ENCODE measurements around the gene NONO.

NONO gene

DNA sequence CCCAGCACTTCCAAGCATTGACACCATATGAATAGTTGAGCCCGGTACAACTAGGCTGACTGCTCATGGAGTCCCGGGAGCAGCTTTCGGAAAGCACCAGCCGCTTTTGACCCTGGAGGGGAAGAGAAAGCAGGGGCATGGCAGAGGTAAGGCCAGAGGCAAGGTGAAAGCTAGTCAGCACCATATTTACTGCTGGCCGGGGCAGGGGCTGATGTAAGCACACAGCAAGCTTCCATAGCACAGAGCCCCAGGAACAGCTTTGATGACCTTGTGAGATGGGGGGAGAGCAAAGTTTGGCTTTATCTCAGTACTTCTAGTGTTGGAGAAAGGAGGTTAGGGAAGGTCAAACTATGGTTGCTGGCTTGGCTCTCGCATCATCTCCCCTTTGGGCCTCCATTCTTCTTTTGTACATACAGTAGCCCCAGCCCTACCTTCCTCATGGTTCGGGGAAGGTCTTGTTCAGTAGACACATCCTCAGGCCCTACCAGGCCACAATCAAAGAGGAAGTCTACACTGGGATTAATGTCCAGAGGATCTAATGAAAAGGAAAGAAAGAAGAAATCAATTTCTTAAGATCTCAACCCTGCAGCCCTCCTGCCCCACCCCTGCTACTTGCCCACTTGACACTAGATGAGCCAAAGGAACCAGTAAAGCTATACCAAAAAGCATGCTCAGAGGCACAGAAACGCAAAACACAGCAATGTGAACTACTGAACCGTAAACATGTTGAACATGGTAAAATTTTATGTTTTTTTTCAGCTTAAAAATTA is 38.9 kb upstream of the NONO start:
- peaks cover 29% of the 10 kb centered on the region for H3K36me3 ChIP-seq
- no peak overlapping the region for H3K27ac ChIP-seq
- H3K27me3 ChIP-seq (ENCODE audit: insufficient read depth, low read depth, severe bottlenecking) = peaks cover 4% of the 10 kb centered on the region
- TF ChIP-seq, protein P1, sequence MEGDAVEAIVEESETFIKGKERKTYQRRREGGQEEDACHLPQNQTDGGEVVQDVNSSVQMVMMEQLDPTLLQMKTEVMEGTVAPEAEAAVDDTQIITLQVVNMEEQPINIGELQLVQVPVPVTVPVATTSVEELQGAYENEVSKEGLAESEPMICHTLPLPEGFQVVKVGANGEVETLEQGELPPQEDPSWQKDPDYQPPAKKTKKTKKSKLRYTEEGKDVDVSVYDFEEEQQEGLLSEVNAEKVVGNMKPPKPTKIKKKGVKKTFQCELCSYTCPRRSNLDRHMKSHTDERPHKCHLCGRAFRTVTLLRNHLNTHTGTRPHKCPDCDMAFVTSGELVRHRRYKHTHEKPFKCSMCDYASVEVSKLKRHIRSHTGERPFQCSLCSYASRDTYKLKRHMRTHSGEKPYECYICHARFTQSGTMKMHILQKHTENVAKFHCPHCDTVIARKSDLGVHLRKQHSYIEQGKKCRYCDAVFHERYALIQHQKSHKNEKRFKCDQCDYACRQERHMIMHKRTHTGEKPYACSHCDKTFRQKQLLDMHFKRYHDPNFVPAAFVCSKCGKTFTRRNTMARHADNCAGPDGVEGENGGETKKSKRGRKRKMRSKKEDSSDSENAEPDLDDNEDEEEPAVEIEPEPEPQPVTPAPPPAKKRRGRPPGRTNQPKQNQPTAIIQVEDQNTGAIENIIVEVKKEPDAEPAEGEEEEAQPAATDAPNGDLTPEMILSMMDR (IDR thresholded peaks at IDR 0.05; ENCODE audit: low read depth, low read length) = no peak
- H3K4me3 ChIP-seq (ENCODE audit: low read depth, low read length) = no peak overlapping the region
- no peak for DNase-seq
- H3K9me3 ChIP-seq (ENCODE audit: severe bottlenecking) = no peaks in the 10 kb centered on the region

DNA sequence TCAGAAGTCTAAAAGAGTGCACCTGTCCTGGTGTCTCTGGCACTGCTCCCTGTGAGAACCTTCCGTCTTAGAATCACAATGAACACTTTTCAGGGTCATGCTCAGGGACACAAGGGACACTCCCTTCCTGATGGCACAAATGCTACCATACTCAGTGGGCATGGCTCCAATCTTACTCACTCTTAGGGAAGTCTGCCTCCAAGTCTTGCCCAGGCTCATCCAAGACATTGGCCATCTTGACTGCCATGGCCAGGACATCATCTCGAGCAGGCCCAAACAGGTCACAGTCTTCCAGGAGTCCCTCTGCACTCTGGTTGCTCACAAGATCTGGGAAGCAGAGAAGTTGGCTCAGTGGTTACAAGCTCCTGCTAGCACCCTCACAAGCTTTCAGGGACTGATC is 38.3 kb upstream of the NONO start:
- H3K9me3 ChIP-seq (ENCODE audit: severe bottlenecking) = no peaks in the 10 kb centered on the region

DNA sequence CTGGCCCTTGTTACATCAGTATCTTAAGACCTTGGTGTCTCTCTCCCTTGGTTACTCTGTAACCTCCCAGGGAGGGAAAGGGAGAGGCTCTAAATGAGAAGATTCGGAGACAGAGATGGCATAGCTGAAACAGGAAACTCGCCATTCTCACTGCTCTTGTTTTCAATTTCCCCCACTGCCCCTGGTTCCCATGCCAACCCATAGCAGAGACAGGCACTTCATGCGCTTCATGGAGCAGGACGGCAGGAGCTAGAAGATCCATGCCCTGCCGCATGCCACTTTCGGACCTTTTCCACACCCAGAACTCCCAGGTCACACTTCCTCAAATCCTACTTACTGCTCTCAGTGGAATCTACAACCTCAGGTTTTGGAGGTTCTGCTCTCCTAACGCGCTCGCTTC is 32.6 kb upstream of the NONO start:
- Histone ChIP-seq H3K9me3 (ENCODE audit: severe bottlenecking) (no peaks in the 10 kb centered on the region), H3K27me3 (ENCODE audit: insufficient read depth, low read depth, severe bottlenecking) (peaks cover 7% of the 10 kb centered on the region), H3K27ac (no peak overlapping the region), H3K4me3 (ENCODE audit: low read depth, low read length) (no peak overlapping the region), H3K36me3 (peaks cover 14% of the 10 kb centered on the region)
- DNase-seq = no peak
- TF ChIP-seq, protein P1 (IDR thresholded peaks at IDR 0.05; ENCODE audit: low read depth, low read length) = no peak

More for the DNA sequence above, 38.3 kb upstream of the NONO start:
- TF ChIP-seq, protein P1 (IDR thresholded peaks at IDR 0.05; ENCODE audit: low read depth, low read length) = no peak
- H3K36me3 ChIP-seq = peaks cover 31% of the 10 kb centered on the region
- DNase-seq = no peak
- no peak overlapping the region for H3K27ac ChIP-seq
- H3K4me3 ChIP-seq (ENCODE audit: low read depth, low read length) = no peak overlapping the region
- peaks cover 4% of the 10 kb centered on the region for H3K27me3 ChIP-seq (ENCODE audit: insufficient read depth, low read depth, severe bottlenecking)

DNA sequence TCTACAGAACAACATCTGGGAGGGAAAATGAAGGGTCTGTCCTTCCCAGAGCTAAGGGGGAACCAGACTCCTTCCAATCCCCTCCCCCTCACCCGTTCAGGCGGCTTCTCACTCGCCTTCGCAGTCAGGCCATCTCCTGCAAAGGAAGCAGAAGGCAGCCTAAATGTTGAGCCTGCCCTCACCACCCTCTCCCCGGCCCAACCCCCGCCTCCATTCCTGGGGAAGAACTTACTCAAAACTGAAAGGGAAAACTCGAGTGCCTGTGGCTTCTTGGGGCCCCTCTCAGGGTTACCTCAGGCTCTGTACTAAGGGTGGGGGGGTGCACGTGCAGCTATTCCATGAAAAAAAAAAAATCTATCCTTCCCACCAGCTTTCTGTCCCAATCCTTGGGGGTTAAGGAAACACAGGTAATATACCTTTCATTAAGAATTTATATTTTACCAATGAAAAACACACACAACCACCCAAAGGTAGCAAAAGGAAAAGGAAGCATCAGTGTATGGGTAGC is 31.9 kb upstream of the NONO start:
- Histone ChIP-seq H3K4me3 (ENCODE audit: low read depth, low read length) (no peak overlapping the region), H3K27ac (no peak overlapping the region), H3K27me3 (ENCODE audit: insufficient read depth, low read depth, severe bottlenecking) (peaks cover 7% of the 10 kb centered on the region), H3K36me3 (peaks cover 14% of the 10 kb centered on the region), H3K9me3 (ENCODE audit: severe bottlenecking) (no peaks in the 10 kb centered on the region)
- no peak for DNase-seq
- TF ChIP-seq, protein P1 (IDR thresholded peaks at IDR 0.05; ENCODE audit: low read depth, low read length) = no peak

DNA sequence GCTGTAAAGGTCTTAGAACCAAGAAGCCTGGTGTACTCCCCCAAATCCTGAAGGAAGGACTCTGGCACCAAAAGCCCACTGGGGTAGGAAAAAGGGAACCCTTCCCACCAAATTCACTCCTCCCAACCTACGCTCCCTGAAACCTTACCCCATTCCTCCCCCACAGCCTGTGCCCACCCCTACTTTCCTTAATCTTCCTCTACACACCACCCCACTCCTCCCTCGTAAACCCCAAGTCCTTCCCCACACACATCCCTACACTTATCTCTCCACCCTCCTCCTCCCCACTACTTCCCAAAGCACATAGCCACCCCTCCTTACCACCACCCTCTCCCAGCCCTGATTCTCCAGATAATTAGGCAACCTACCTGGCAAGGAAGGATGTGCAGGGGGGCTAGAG is 31.2 kb upstream of the NONO start:
- no peak for DNase-seq

More for the DNA sequence above, 31.2 kb upstream of the NONO start:
- H3K27ac ChIP-seq = no peak overlapping the region
- H3K27me3 ChIP-seq (ENCODE audit: insufficient read depth, low read depth, severe bottlenecking) = peaks cover 7% of the 10 kb centered on the region
- no peak overlapping the region for H3K4me3 ChIP-seq (ENCODE audit: low read depth, low read length)
- TF ChIP-seq, protein P1 (IDR thresholded peaks at IDR 0.05; ENCODE audit: low read depth, low read length) = no peak
- no peaks in the 10 kb centered on the region for H3K9me3 ChIP-seq (ENCODE audit: severe bottlenecking)
- H3K36me3 ChIP-seq = peaks cover 14% of the 10 kb centered on the region
